Measurements from ENCODE around the gene DNAJB6. TPM values are rescaled to one million over a fixed set of nuclear protein-coding genes. Genes with fewer than 3 reads are reported as not detected.

Gene DNAJB6
- total RNA-seq, 2 donors from 2014 or later: 126 to 174 TPM

GRCh38 chr7:157432541-157432956, 95.7 kb downstream of the DNAJB6 start:
- WGBS, 2 experiments (ENCODE audit: insufficient coverage in 1 of 2, insufficient read length in 1 of 2): 70 to 77% methylated on average over 7 to 17 of the region's 17 CpGs
- H3K27ac ChIP-seq (ENCODE audit: low read depth, low read length): no peak overlapping the region

GRCh38 chr7:157432957-157433576, 96.3 kb downstream of the DNAJB6 start:
- peaks cover 5% of the 10 kb centered on the region for H3K4me1 Mint-ChIP-seq
- H3K4me1 ChIP-seq (ENCODE audit: control insufficient read depth, insufficient read depth, low read length): no peaks in the 10 kb centered on the region
- no peak overlapping the region for H3K4me3 ChIP-seq (ENCODE audit: low read length)
- no peak overlapping the region for H3K9ac ChIP-seq (ENCODE audit: extremely low read depth, low read length, poor library complexity, severe bottlenecking)
- peak; percentile 84 for TF ChIP-seq CTCF (conservative IDR thresholded peaks at IDR 0.05)
- WGBS, 2 experiments (ENCODE audit: insufficient coverage in 1 of 2, insufficient read length in 1 of 2): 61 to 86% methylated on average over 12 to 18 of the region's 18 CpGs
- no peaks in the 10 kb centered on the region for H3K9me3 ChIP-seq (ENCODE audit: control insufficient read depth, low read length)
- H3K27me3 ChIP-seq (ENCODE audit: control insufficient read depth, insufficient read depth, low read length, poor library complexity, severe bottlenecking): no peaks in the 10 kb centered on the region
- H3K36me3 Mint-ChIP-seq (ENCODE audit: low read depth): no peaks in the 10 kb centered on the region
- no peaks in the 10 kb centered on the region for H3K9me3 Mint-ChIP-seq
- H3K36me3 ChIP-seq (ENCODE audit: control insufficient read depth, insufficient read depth, low read length): no peaks in the 10 kb centered on the region
- H3K4me3 Mint-ChIP-seq: peak overlapping the region; percentile 54
- peak overlapping the region; percentile 89 for H3K27ac Mint-ChIP-seq
- no peak overlapping the region for H3K27ac ChIP-seq (ENCODE audit: low read depth, low read length)
- peak; percentile 81 for DNase-seq
- H3K27me3 Mint-ChIP-seq (ENCODE audit: insufficient read depth): no peaks in the 10 kb centered on the region

More at GRCh38 chr7:157432541-157432956, 95.7 kb downstream of the DNAJB6 start:
- H3K27ac Mint-ChIP-seq: peak overlapping the region; percentile 89
- Histone ChIP-seq H3K9me3 (ENCODE audit: control insufficient read depth, low read length) (no peaks in the 10 kb centered on the region), H3K4me1 (ENCODE audit: control insufficient read depth, insufficient read depth, low read length) (no peaks in the 10 kb centered on the region), H3K36me3 (ENCODE audit: control insufficient read depth, insufficient read depth, low read length) (no peaks in the 10 kb centered on the region), H3K27me3 (ENCODE audit: control insufficient read depth, insufficient read depth, low read length, poor library complexity, severe bottlenecking) (no peaks in the 10 kb centered on the region), H3K4me3 (ENCODE audit: low read length) (no peak overlapping the region), H3K9ac (ENCODE audit: extremely low read depth, low read length, poor library complexity, severe bottlenecking) (no peak overlapping the region)
- H3K27me3 Mint-ChIP-seq (ENCODE audit: insufficient read depth): no peaks in the 10 kb centered on the region
- H3K4me3 Mint-ChIP-seq: peak overlapping the region; percentile 54
- H3K4me1 Mint-ChIP-seq: peaks cover 5% of the 10 kb centered on the region
- peak; percentile 92 for DNase-seq
- H3K9me3 Mint-ChIP-seq: no peaks in the 10 kb centered on the region
- no peak for TF ChIP-seq CTCF (conservative IDR thresholded peaks at IDR 0.05)
- H3K36me3 Mint-ChIP-seq (ENCODE audit: low read depth): no peaks in the 10 kb centered on the region

GRCh38 chr7:157433628-157434027, 96.8 kb downstream of the DNAJB6 start:
- H3K36me3 Mint-ChIP-seq (ENCODE audit: low read depth): no peaks in the 10 kb centered on the region
- no peak overlapping the region for H3K27ac Mint-ChIP-seq
- no peak for DNase-seq
- no peaks in the 10 kb centered on the region for H3K9me3 Mint-ChIP-seq
- no peak overlapping the region for H3K4me3 ChIP-seq (ENCODE audit: low read length)
- H3K9me3 ChIP-seq (ENCODE audit: control insufficient read depth, low read length): no peaks in the 10 kb centered on the region
- H3K27me3 Mint-ChIP-seq (ENCODE audit: insufficient read depth): no peaks in the 10 kb centered on the region
- no peak overlapping the region for H3K9ac ChIP-seq (ENCODE audit: extremely low read depth, low read length, poor library complexity, severe bottlenecking)
- H3K36me3 ChIP-seq (ENCODE audit: control insufficient read depth, insufficient read depth, low read length): no peaks in the 10 kb centered on the region
- H3K4me3 Mint-ChIP-seq: peak overlapping the region; percentile 54
- H3K27me3 ChIP-seq (ENCODE audit: control insufficient read depth, insufficient read depth, low read length, poor library complexity, severe bottlenecking): no peaks in the 10 kb centered on the region
- WGBS, 2 experiments (ENCODE audit: insufficient coverage in 1 of 2, insufficient read length in 1 of 2): 78 to 88% methylated on average over 4 to 12 of the region's 12 CpGs
- no peak for TF ChIP-seq CTCF (conservative IDR thresholded peaks at IDR 0.05)
- no peaks in the 10 kb centered on the region for H3K4me1 ChIP-seq (ENCODE audit: control insufficient read depth, insufficient read depth, low read length)
- H3K4me1 Mint-ChIP-seq: peaks cover 5% of the 10 kb centered on the region
- no peak overlapping the region for H3K27ac ChIP-seq (ENCODE audit: low read depth, low read length)
